ENCODE results near the gene STAMBP. TPM values are rescaled to one million over a fixed set of nuclear protein-coding genes. Genes with fewer than 3 reads are reported as not detected.
"Not testable (repeated sequence)": the region's sequence is repeated elsewhere in the genome, so short reads cannot be mapped to it uniquely, and the experiment has no call there.

STAMBP gene
- 44.6 TPM for polyA plus RNA-seq
- long read RNA-seq, donor 1, full-length matches to known transcripts: 3 of 3 reads
- long read RNA-seq, donor 1, partial matches to known transcripts: 0 of 3 reads
- long read RNA-seq, donor 1, other reads (novel, unspliced or antisense): 0 of 3 reads
- long read RNA-seq, donor 2, full-length matches to known transcripts: 4 of 21 reads
- long read RNA-seq, donor 2, partial matches to known transcripts: 17 of 21 reads
- long read RNA-seq, donor 2, other reads (novel, unspliced or antisense): 0 of 21 reads
- long read RNA-seq, donor 3: 0 reads
- long read RNA-seq, donor 4, full-length matches to known transcripts: 1 of 1 reads
- long read RNA-seq, donor 4, partial matches to known transcripts: 0 of 1 reads
- long read RNA-seq, donor 4, other reads (novel, unspliced or antisense): 0 of 1 reads
- long read RNA-seq, donor 5, full-length matches to known transcripts: 2 of 18 reads
- long read RNA-seq, donor 5, partial matches to known transcripts: 16 of 18 reads
- long read RNA-seq, donor 5, other reads (novel, unspliced or antisense): 0 of 18 reads
- long read RNA-seq, donor 6, full-length matches to known transcripts: 4 of 22 reads
- long read RNA-seq, donor 6, partial matches to known transcripts: 18 of 22 reads
- long read RNA-seq, donor 6, other reads (novel, unspliced or antisense): 0 of 22 reads
- long read RNA-seq, donor 7: 0 reads
- long read RNA-seq, donor 8, full-length matches to known transcripts: 5 of 5 reads
- long read RNA-seq, donor 8, partial matches to known transcripts: 0 of 5 reads
- long read RNA-seq, donor 8, other reads (novel, unspliced or antisense): 0 of 5 reads
- long read RNA-seq, donor 9, full-length matches to known transcripts: 6 of 11 reads
- long read RNA-seq, donor 9, partial matches to known transcripts: 0 of 11 reads
- long read RNA-seq, donor 9, other reads (novel, unspliced or antisense): 5 of 11 reads
- long read RNA-seq, donor 10, full-length matches to known transcripts: 6 of 6 reads
- long read RNA-seq, donor 10, partial matches to known transcripts: 0 of 6 reads
- long read RNA-seq, donor 10, other reads (novel, unspliced or antisense): 0 of 6 reads
- long read RNA-seq, donor 11, full-length matches to known transcripts: 3 of 8 reads
- long read RNA-seq, donor 11, partial matches to known transcripts: 5 of 8 reads
- long read RNA-seq, donor 11, other reads (novel, unspliced or antisense): 0 of 8 reads

DNA sequence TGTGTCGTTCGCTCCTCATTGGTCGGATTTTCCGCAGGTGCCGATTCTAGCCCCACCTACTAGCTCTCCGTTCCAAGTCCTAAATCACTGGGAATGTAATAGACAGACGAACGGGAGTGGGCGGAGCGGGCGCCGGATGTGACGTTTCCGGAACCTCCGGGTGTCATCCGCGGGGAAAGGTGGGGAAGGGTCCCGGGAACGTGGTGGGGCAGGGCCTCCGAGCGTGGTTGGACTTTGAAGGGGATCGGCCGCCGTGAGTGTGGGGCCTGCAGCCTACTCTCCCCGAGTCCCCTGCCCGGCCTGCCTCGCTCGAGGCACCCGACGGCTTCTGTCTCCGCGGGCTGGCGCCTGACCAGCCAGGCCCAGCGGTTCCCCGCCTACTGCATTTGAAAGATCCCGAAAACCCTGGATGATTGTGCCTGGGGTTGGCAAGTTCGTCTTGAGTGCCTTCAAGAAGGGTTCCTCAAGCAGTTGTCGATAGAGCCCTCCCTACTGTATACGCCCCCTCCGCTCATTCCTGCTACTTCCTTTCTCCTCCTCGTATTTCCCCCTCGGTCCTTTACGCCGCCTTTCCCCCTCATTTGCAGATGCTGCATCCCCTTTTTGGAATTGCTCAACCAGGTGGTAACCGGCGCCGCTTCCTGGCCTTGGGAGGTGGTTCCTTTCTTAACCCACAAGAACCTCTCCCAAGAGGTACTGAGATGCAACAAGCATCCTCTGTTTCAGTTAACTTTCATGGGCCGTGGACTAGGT lies at the start of gene STAMBP:
STAMBP (plus strand) TSS at position 144 of the 753 bp plus-strand sequence. CDS start 1,896 bp downstream, outside the sequence.
- Histone ChIP-seq H3K4me3 (ENCODE audit: low read length) (peak within 1 kb of the TSS; percentile 81), H3K36me3 (ENCODE audit: control insufficient read depth, insufficient read depth, low read length) (peaks cover 20% of the 10 kb centered on the region), H3K4me1 (ENCODE audit: control insufficient read depth, insufficient read depth, low read length) (peaks cover 4% of the 10 kb centered on the region), H3K9me3 (ENCODE audit: control insufficient read depth, low read depth, low read length) (no peaks in the 10 kb centered on the region), H3K27ac (ENCODE audit: low read length) (peak within 1 kb of the TSS; percentile 77), H3K27me3 (ENCODE audit: control insufficient read depth, insufficient read depth, low read length) (no peaks in the 10 kb centered on the region)
- WGBS (ENCODE audit: insufficient coverage, low lambda C conversion rate): 0% methylated on average over 2 of the region's 48 CpGs
- DNase-seq: peak; percentile 97

DNA sequence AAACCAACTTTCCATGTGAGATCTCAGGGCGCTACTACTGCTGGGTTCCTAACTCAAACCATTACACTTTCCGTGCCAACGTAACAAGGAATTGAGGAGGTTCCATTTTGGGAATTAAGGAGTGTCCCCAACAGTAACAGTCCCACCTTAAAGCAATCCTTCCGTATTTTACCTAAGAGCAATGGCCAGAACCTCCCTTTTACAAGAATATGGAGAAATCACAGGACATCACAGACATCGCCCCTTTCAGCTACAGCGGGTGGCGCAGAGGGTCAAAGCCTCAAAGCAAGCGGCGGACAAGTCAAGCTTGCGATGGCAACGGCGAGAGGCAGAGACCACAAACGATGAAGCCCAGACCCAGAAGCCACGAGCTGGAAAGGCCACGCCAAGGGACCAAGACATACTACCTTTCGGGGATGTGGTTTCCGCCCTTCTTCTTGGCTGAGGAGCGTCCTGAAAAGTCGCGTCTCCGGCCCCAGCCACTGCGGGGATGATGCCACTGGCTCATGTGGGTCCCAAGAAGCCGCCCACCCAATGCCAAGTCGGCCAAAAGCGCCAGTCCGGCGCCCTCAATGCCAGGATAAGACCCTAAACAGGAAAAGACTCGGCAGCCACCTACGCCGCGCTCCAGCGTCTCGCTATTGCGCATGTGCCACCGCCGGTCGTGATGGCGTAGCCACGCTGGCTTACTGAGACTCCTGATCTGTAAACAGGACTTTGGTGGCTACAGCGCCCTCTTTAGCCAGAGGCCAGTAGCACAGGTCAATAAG lies 49.1 kb upstream of the STAMBP start, which contains the start of gene DUSP11:
DUSP11 (minus strand) TSS at position 637 of the 770 bp plus-strand sequence; CDS start at position 508, 129 bp downstream.
- Histone ChIP-seq H3K4me1 (ENCODE audit: control insufficient read depth, insufficient read depth, low read length) (peaks cover 5% of the 10 kb centered on the region), H3K27me3 (ENCODE audit: control insufficient read depth, insufficient read depth, low read length) (no peaks in the 10 kb centered on the region), H3K9me3 (ENCODE audit: control insufficient read depth, low read depth, low read length) (no peaks in the 10 kb centered on the region), H3K4me3 (ENCODE audit: low read length) (peak within 1 kb of the TSS; percentile 74), H3K36me3 (ENCODE audit: control insufficient read depth, insufficient read depth, low read length) (peaks cover 17% of the 10 kb centered on the region), H3K27ac (ENCODE audit: low read length) (peak within 1 kb of the TSS; percentile 73)
- peak; percentile 93 for DNase-seq
- WGBS (ENCODE audit: insufficient coverage, low lambda C conversion rate): no CpG with 5 or more reads among the region's 40 CpGs

DNA sequence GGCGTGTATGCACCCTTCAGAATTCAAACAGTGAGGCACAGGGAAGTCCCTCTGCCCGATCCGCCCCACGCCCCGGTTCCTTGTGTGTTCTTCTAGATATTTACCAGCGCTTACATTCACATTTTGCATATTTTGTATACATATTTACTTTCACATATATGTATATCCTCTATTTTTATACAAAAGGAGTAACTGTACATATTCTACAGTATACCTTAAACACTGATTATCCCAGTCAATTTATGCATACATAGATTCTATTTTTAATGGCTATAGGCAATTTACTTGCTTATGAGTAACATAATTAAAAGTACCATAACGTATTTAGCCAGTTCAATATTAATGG lies 48.6 kb upstream of the STAMBP start:
- Histone ChIP-seq H3K4me3 (ENCODE audit: low read length) (peak overlapping the region; percentile 74), H3K36me3 (ENCODE audit: control insufficient read depth, insufficient read depth, low read length) (peaks cover 11% of the 10 kb centered on the region), H3K4me1 (ENCODE audit: control insufficient read depth, insufficient read depth, low read length) (peaks cover 5% of the 10 kb centered on the region), H3K27ac (ENCODE audit: low read length) (no peak overlapping the region), H3K9me3 (ENCODE audit: control insufficient read depth, low read depth, low read length) (no peaks in the 10 kb centered on the region), H3K27me3 (ENCODE audit: control insufficient read depth, insufficient read depth, low read length) (no peaks in the 10 kb centered on the region)
- DNase-seq: no peak
- 14% methylated on average over 2 of the region's 7 CpGs for WGBS (ENCODE audit: insufficient coverage, low lambda C conversion rate)

DNA sequence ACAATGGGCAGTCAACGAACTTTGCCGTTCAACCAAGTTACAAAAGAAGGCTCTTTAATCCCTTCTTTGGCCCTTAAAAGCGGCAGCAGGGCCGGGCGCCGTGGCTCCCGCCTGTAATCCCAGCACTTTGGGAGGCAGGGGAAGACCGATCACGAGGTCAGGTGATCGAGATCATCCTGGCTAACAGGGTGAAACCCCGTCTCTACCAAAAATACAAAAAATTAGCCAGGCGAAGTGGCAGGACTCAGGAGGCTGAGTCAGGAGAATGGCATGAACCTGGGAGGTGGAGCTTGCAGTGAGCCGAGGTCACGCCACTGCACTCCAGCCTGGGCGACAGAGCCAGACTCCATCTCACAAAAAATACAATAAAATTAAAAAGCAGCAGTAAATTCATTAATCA lies 45.4 kb upstream of the STAMBP start:
- H3K27ac ChIP-seq (ENCODE audit: low read length); H3K36me3 ChIP-seq (ENCODE audit: control insufficient read depth, insufficient read depth, low read length); H3K4me1 ChIP-seq (ENCODE audit: control insufficient read depth, insufficient read depth, low read length); H3K27me3 ChIP-seq (ENCODE audit: control insufficient read depth, insufficient read depth, low read length); H3K4me3 ChIP-seq (ENCODE audit: low read length); H3K9me3 ChIP-seq (ENCODE audit: control insufficient read depth, low read depth, low read length); DNase-seq: not testable (repeated sequence)
- no CpG with 5 or more reads among the region's 15 CpGs for WGBS (ENCODE audit: insufficient coverage, low lambda C conversion rate)

DNA sequence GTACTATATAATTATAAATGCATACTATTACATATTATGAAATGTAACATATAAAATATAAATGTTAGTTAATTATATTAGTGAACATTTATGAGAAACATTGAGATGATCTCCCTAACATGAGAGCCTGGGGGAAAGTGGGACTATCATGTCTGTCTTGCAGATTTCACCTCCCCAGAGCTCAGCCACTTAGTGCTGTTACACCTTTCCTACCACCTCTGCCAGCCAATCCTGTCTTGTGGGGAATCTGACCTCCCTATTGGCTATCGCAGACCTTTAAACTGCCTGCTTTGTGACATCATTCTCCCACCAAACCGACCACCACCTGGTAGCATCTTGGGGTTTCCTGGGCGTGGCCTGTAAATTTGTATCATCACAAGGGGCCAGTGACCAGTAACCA lies 44.9 kb upstream of the STAMBP start, which contains the start of gene C2orf78:
C2orf78 (plus strand) TSS at position 301 of the 400 bp plus-strand sequence. CDS start 127 bp downstream, outside the sequence.
- H3K27me3 ChIP-seq (ENCODE audit: control insufficient read depth, insufficient read depth, low read length); H3K36me3 ChIP-seq (ENCODE audit: control insufficient read depth, insufficient read depth, low read length); H3K9me3 ChIP-seq (ENCODE audit: control insufficient read depth, low read depth, low read length); H3K4me1 ChIP-seq (ENCODE audit: control insufficient read depth, insufficient read depth, low read length); H3K27ac ChIP-seq (ENCODE audit: low read length); H3K4me3 ChIP-seq (ENCODE audit: low read length); DNase-seq: not testable (repeated sequence)
- no CpG with 5 or more reads among the region's 3 CpGs for WGBS (ENCODE audit: insufficient coverage, low lambda C conversion rate)

DNA sequence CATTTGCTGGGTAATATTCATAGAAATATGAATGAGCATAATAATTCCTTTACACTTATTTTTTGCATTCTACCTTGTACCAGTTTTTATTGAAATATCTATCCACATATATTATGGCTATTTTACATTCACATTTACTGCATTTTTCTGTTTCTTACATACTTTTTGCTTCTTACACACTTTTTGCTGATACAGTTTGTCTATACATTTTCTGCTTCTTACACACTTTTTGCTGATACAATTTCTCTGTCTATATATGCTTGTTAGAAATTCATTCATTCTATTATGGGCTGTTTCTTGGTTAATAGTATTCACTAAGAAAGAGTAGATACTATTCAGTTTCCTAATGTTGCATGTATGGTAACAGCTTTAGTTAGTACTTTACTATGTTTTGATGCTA lies 16.9 kb upstream of the STAMBP start:
- no peak for DNase-seq
- no peaks in the 10 kb centered on the region for H3K36me3 ChIP-seq (ENCODE audit: control insufficient read depth, insufficient read depth, low read length)
- H3K9me3 ChIP-seq (ENCODE audit: control insufficient read depth, low read depth, low read length): no peaks in the 10 kb centered on the region
- H3K27ac ChIP-seq (ENCODE audit: low read length): no peak overlapping the region
- H3K4me1 ChIP-seq (ENCODE audit: control insufficient read depth, insufficient read depth, low read length): peaks cover 10% of the 10 kb centered on the region
- no peak overlapping the region for H3K4me3 ChIP-seq (ENCODE audit: low read length)
- no peaks in the 10 kb centered on the region for H3K27me3 ChIP-seq (ENCODE audit: control insufficient read depth, insufficient read depth, low read length)

DNA sequence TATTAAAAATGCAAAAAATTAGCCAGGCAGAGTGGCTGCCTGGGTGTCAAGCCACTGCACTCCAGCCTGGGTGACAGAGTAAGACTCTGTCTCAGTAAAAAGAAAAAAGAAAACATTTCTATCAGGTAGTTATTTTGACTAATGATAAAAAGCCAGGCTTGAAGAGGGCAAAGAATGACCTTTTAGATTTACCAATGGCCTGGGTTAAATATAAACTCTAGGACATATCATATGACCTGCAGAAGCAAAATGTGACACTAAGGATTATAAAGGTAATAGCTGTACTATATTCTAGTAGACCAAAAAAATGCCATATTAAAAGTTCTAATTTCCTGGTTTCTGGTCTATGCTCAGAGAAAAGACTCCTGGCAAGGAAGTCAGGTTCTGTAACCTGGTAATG lies 16.1 kb upstream of the STAMBP start:
- Histone ChIP-seq H3K36me3 (ENCODE audit: control insufficient read depth, insufficient read depth, low read length) (no peaks in the 10 kb centered on the region), H3K27me3 (ENCODE audit: control insufficient read depth, insufficient read depth, low read length) (no peaks in the 10 kb centered on the region), H3K9me3 (ENCODE audit: control insufficient read depth, low read depth, low read length) (no peaks in the 10 kb centered on the region), H3K4me3 (ENCODE audit: low read length) (no peak overlapping the region), H3K4me1 (ENCODE audit: control insufficient read depth, insufficient read depth, low read length) (peaks cover 10% of the 10 kb centered on the region), H3K27ac (ENCODE audit: low read length) (peak overlapping the region; percentile 34)
- DNase-seq: peak in 1 of 2 donors; percentile 41

DNA sequence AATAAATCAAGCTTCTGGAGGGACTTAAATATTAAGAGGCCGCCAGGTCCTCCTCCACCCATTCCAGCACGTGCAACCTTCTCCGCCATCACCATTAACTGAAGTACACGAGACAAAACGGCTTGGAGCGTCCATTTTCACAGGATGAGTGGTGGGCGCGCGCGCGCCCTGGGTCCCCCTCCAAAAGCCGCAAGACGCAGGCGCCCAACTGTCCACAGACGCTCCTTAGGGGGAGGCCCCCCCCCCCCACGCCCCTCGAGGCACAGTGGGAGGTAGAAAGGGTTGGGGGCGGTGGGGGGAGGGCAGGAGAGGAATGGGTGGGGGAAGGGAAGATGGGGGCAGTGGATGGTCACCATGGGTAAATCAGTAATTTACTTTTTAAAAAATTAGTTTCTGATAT lies 10.5 kb upstream of the STAMBP start:
- no CpG with 5 or more reads among the region's 18 CpGs for WGBS (ENCODE audit: insufficient coverage, low lambda C conversion rate)
- no peak for DNase-seq
- H3K27me3 ChIP-seq (ENCODE audit: control insufficient read depth, insufficient read depth, low read length): no peaks in the 10 kb centered on the region
- peaks cover under 1% of the 10 kb centered on the region for H3K4me1 ChIP-seq (ENCODE audit: control insufficient read depth, insufficient read depth, low read length)
- no peak overlapping the region for H3K27ac ChIP-seq (ENCODE audit: low read length)
- no peaks in the 10 kb centered on the region for H3K9me3 ChIP-seq (ENCODE audit: control insufficient read depth, low read depth, low read length)
- no peak overlapping the region for H3K4me3 ChIP-seq (ENCODE audit: low read length)
- no peaks in the 10 kb centered on the region for H3K36me3 ChIP-seq (ENCODE audit: control insufficient read depth, insufficient read depth, low read length)

DNA sequence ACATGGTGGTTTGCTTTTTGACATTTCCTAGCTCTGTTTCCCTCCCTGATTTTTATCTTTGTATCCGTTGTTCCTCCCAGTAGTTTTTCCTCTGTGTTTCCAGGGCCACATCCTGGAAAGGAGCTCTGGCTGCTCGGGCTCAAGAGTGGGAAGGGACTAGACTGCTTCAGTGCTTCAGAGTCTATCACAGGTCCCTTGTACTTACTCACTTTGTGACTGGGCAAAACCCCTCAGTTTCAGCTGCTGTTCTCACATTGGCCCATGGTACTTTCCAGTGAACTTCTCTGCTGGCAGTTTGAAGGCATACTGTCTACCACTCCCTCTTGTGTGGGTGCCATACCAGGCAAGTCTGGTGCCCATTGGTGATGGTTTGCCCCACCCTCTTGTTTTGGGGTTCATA lies 7.5 kb upstream of the STAMBP start:
- Histone ChIP-seq H3K4me3 (ENCODE audit: low read length) (no peak overlapping the region), H3K4me1 (ENCODE audit: control insufficient read depth, insufficient read depth, low read length) (no peaks in the 10 kb centered on the region), H3K9me3 (ENCODE audit: control insufficient read depth, low read depth, low read length) (no peaks in the 10 kb centered on the region), H3K36me3 (ENCODE audit: control insufficient read depth, insufficient read depth, low read length) (no peaks in the 10 kb centered on the region), H3K27ac (ENCODE audit: low read length) (no peak overlapping the region), H3K27me3 (ENCODE audit: control insufficient read depth, insufficient read depth, low read length) (no peaks in the 10 kb centered on the region)
- WGBS (ENCODE audit: insufficient coverage, low lambda C conversion rate): no CpG with 5 or more reads among the region's 2 CpGs
- DNase-seq: no peak
